ENCODE data around the gene HS3ST5.

HS3ST5 gene

DNA sequence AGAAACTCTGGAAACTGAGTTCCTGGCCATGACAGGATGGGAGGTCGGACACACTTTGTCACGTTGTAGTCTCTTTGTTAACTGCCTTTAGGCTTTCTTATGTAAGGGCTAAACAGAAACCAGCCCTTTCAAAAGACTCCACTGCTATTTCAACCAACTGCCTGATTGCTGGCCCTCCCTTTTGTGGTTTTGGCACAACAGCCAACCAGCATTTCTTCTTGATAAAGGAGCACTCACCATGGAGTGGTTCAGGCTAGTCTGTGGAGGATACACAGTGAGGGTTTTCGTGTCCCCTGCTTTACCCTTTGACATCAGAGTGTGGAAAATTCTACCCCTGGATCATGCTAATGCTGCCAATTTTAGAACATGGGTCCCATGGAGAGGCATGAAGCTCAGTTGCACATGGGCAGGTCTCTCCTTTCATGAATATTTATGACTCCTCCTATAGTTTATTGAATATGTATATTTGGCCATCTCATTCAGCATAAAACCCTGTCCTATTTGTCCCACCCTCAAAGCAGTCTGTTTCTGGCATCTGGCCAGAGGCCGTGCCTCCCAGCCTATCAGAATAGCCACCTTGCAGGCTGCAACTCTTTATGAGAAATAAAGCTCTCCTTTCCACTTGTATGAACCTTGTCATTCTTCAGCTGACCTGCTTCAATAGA lies 148.3 kb downstream of the HS3ST5 start:
- no peak for DNase-seq (ENCODE audit: low spot score)

DNA sequence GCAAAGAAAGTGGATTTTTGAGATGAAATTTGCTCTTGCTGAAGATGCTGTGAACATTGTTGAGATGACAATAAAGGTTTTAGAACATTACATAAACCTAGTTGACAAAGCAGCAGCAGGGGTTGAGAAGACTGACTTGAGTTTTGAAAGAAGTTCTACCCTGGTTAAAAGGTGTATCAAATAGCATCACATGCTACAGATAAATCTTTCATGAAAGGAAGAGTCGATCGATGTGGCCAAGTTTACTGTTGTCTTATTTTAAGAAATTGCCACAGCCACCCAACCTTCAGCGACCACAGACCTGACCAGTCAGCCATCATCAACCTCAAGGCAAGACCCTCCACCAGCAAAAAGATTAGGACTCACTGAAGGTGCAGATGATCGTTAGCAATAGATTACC lies 155.3 kb downstream of the HS3ST5 start:
- DNase-seq (ENCODE audit: low spot score): no peak

DNA sequence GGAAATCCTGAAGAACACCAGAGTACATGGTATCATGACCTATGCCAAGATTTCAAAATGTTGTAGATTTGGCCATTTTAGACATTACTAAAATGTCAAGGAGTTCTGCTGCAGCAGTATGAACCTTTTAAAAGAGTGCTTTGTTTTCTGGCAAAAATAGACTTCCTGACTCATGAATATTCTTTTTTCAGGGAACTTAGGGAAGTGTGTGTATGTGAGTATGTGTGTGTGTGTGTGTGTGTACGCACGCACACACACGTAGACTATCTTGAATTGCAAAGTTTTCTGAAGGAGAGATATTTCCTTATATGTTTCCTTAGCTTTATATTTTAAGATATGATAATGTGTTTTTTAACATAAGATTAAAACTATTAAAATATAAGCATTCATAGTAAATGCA lies 161.2 kb downstream of the HS3ST5 start:
- no peak for DNase-seq (ENCODE audit: low spot score)

DNA sequence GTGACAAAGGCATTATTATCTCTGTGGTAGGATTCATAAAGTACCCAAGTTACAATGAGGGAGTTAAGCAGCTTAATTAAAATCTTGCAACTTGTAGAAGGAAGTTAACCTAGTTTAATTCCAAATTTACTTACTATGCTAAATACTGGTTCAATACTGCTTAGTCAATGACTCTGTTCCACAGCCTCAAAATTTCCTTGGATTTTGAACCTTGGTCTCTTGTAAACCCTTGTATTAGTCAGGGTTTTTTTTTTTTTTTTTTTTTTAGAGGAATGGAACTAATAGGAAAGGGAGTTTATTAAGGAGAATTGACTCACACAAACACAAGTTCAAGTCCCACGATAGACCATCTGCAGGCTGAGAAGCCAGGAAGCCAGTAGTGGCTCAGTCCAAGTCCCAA lies 163.4 kb downstream of the HS3ST5 start:
- no peak for DNase-seq (ENCODE audit: low spot score)

DNA sequence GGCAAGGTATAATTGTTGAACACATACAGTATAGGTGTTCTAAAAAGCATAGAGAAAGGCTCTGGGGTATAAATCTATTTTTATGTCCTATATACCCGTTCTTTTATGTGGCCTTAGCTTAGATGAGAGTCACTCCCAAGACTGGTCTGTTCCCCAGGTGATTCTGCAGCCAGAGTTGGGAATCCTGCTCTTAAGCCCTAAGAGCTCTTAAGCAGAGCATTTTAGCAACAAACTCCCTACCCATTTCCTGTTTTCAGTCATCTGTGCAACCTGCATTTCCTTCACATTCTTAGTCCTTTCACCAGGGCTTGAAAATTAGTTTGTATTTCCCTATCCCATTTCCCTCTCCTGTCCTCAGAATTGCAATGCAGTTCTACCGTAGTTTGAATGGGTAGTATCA lies 166.1 kb downstream of the HS3ST5 start:
- DNase-seq (ENCODE audit: low spot score): no peak

DNA sequence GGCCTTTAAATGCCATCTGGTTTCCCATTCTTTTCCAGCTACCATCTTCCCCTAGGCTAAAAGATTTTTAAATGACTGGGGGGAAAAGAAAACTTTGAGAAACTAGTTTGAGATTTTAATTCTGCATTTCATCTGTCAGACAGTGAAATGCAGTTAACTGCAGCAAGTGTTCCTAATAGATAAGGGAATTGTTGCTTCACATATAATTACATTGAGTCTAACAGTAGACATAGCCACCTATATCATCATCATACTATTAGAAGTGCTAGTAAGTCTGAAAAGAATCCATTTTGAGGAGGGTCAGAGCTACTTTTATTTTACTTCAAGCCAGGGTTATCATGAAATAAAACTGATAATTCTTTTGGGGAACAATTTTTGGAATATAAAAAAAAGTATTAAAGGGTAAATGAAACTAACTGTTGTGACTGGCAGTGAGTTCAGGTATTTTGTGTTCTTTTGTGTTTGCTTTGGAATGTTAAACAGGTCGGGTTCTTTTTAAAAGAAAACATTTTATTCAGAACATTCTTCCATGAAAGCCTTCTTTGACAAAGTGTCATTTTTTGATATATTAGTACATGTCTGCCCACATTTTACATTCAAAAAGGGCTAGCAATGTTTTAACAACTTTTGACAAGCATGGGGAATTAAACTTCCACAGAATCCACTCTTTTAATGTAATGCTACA lies 170.1 kb downstream of the HS3ST5 start:
- DNase-seq (ENCODE audit: low spot score): no peak

DNA sequence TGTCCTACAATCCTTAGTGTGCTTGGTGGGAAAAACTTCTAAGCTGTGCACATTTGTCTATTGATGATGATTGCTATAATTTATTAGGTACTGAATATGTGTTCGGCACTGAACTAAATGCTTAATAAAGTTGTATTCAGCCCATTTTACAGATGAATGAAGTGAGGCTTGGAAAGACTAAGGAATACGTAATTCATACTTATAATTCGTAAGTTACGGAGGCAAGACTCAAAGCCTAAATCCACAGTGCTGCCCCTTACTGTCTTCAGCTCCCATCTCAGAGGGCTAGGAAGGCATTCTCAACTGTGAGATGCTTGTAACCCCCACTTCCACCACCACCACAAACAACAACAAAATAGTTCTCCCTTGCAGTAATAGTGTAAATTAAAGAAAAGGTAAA lies 171.3 kb downstream of the HS3ST5 start:
- no peak for DNase-seq (ENCODE audit: low spot score)

DNA sequence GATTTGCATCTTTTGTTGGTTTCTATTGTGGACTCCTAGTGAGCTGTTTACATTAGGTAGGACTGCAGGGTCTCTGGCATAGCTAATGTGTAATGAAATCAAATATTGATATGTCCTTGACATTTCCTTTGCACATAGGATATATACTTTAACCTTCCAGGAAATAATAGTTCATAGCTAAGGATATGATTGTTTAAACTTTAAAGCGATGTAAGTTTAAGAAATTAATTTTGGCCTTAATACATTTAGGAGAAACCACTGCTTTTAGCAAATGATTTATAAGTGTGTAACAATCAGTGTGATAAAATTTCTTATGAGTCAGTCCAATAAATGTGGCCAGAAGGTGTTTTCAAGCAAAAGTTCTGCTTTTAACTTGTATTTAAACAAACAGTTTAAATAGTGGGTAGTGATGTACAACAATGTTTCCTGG lies 171.8 kb downstream of the HS3ST5 start:
- no peak for DNase-seq (ENCODE audit: low spot score)

DNA sequence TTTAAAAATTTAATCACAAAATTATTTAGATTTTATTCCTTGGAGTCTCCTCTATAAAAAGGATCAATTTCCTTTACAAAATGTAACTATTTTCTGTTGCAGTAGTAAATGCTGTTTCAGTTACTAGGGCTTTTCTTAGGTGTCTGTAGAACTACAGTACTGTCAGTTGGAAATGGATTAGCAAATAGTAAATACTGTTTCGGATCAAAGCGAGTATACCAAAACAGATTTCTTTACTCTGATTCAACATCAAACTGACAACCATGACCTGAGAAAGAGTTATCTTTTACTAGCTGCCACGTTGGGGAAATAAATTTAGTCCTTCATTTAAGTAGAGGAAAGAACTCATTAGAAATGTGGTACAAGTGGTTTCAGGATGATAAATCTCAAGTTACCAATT lies 172.5 kb downstream of the HS3ST5 start:
- DNase-seq (ENCODE audit: low spot score): no peak

DNA sequence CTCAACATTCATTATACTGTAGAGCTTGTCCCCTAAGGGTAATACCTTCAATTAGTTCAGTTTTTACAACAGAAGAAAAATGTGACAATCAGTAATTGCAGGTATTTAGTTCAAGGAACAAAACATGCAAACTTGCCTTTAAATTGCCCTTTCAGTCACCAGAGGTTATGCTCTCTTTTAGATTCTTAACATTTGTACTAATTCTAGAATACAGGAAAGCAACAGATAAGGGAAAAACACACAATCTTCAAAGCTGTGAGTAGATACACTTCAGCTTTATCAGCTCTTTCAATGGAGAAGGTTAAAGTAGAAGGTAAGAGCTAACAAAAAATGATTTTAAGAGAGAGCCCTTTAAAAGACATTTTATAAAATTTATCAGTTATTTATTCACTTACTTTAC lies 173.1 kb downstream of the HS3ST5 start:
- no peak for DNase-seq (ENCODE audit: low spot score)

DNA sequence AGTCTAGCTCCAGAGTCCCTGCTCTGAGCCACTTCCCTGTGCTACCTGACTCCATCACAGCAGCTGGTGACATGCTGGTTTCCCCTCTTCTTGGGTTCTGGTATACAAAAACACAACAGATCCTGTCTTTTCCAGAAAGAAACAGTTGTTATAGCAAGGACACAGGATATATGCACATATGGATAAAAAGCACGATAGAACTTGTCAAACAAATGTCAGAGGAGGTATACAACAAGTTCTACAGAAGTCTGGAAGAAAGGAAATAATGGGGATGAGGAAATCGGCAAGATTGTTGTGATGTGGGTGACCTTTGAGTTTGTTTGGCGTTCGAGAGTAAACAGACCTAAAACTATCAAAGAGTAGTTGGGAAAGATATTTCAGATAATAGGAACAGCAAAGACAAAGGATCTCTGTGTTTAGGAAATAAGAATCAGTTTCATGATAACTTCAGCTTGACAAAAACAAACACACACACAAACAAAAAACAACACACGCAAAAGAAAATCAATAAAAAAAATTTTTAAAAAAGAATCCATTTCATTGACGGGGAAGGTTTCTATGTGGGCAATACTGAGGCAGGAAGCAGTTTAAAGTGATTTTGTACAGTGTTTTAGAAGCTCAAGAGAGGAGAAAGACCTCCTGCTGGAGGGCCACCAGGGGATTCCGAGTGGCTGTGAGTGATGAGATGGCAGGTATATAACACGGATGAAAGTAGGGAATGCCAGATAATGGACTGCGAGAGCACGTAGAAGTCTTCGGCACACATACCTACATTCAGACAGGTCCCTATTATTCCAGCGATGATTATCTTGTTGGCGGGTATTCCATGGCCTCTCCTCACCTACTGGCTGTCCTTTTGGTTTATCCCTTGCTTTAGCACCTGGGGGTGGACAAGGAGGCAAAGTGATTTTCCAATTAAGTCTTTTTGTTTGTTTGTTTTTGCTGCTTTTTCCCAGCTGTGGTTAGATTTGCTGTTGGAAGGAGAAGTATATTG lies 174.9 kb downstream of the HS3ST5 start:
- no peak for DNase-seq (ENCODE audit: low spot score)

DNA sequence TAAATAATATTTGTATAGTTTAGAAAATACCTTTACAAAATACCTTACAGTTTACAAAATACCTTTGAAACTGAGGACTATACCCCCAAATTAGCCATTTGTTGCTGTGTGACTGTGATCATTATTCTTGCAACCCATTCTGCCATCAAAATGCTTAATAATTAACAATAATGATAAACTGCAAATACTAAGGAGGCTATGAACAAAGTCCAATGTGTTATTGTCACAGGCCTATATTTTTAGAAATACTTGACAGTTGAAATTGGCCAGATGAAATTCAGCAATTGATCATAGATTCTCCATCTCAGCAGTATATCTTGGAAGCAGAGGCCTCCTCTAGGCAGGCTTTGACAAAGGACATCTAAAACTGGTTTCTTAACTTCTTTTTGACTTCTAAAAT lies 178.6 kb downstream of the HS3ST5 start:
- DNase-seq (ENCODE audit: low spot score): no peak

DNA sequence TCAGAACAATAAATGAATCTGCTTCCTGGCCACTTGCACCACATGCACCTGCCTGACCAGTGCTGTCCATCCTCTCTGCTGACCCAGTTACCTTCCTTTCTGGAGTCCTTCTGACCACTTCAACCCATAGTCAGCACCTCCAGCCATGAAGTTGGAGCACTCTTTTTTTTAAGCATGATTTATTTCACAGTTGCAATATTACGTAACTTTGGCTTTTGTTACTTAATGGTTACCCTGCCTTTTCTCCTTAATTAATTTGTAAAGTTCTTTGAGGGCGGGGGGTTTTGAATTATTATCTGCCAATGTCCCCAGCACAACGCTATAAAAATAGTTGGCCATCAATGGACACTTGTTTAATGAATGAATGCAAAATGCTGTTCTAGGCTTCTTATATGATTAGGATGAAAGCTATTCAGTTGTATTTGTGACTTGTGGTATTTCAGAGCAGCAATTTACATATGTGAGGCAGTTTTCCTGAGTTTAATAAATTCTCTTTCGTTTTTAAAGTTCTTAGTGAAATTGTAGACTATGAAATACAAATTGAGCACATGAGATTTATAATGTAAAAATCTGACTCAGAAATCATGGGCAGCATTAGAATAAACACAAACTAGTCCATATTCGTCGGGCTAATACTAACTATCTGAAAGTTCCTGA lies 180.0 kb downstream of the HS3ST5 start:
- DNase-seq (ENCODE audit: low spot score): no peak

DNA sequence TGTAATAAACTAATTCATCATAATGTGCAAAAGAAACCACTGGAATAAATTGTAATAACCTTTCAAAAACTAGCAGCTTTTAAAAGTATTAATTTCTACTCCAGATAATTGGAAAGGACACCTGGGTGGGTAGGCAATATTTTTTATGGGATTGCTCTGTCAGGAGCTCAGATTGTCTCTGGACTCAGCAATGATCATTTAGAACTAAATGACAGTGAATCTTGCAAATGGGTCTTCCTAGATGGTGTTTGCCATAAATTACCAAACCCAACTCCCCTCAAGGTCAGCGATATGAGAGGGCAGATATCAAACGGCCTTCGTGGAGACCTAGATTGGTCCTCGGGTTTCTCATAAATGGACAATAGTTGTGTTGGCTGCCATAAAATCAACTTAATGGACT lies 181.9 kb downstream of the HS3ST5 start:
- DNase-seq (ENCODE audit: low spot score): no peak

DNA sequence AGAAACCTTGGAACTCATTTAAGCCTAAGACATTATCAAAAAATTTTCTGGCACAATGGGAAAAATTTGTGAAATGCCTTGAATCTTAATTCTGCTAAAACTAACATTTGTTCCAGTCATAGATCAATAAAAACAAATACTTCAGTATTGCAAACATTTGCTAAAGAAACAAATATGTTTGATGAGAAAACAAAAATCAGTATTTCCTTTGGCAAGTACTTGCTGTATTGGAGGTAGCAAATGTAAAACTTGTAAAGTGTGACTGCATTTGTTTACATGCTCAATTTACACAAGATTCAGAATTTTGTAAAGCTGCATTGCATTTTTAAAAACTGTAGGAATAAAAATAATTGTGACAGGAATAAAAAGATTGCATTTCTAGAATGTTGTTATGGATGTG lies 183.1 kb downstream of the HS3ST5 start:
- DNase-seq (ENCODE audit: low spot score): no peak

DNA sequence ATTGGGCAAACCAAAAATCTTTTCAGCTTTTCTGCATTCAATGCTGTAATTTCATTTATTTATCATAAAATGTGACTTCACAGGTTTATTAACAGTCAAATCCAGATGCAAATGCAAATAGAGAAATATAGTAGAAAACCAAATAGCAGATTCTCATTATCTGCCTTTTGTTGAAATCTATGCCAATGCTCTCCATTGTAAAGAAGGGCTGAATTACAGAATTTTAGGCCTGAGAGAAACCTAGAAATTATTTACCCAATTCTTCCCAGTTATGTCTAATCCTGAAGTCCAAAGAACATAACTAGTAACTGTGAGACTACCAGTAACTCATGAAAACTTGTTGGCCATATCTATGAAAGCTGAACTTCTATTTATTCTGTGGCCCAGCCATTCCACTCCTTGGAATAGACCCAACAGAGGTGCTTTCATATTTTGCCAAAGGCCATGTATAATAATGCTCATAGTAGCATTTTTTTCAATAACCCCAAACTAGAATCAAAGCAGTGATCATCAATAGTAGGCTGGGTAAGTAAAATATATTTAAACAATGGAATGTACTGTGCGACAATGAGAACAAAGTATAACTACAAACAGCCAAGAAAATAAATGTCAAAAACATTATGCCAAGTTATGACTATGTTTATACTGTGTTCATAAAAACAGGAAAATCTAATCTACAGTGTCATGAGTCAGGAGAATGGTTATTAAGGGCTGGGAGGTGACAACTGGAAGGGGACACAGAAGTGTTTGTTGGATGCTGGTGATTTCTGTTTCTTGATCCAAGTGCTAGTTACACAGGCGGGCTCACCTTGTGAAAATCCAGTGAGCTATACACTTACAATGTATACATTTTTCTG lies 183.8 kb downstream of the HS3ST5 start:
- DNase-seq (ENCODE audit: low spot score): no peak

DNA sequence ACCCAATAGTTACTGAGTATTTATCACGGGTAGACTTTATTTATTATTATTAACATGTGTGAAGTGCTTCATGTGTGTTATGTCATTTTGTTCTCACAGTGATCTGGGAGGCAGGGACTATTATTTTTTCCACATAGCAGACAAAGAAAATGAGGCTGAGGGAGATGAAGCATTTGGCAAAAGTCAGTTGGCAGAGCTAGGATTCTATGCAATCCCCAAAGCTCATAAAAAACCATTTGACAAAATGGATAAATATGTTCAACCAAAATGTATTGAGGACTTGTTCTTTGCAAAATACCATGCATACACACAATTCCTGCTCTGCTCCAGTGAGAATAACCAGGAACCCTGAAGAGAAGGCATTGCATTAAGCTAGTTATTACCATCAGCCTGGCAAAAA lies 184.4 kb downstream of the HS3ST5 start:
- no peak for DNase-seq (ENCODE audit: low spot score)

DNA sequence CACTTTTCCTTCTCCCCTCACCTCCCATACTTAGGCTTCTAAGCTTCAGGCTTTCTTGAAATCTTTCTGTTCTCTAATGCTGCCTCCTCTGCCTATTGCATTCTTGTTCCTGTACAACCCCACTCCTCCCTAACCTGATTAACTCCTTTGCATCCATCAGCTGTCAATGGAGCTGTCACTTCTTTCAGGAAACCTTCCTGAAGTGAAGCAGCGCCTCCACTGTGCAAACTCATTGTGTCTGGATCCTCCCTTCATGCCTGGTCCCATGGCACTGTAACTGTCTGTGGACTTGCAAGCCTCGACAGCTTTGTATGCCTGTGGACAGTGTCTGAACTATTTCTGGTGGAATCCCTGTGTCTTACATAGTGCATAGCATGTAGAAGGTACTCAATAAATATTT lies 185.0 kb downstream of the HS3ST5 start:
- DNase-seq (ENCODE audit: low spot score): no peak

DNA sequence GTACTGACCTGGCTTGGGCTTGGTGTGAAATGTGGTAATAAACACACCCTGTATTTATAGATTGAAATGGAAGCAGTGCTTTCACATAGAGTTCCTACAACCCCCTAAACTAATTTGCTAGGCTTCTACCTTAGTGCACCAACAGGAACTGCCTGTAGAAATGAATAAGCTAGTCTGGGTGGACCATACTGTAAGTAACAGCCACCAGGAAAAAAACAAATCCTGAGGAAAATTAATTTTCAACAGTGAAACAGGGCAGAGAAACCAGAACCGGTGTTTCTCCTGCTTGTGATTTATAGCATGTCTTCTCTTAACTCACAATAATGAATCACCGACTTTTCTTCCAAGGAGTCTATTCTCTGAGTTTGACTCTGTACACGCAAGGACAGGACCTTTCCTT lies 187.1 kb downstream of the HS3ST5 start:
- DNase-seq (ENCODE audit: low spot score): no peak

DNA sequence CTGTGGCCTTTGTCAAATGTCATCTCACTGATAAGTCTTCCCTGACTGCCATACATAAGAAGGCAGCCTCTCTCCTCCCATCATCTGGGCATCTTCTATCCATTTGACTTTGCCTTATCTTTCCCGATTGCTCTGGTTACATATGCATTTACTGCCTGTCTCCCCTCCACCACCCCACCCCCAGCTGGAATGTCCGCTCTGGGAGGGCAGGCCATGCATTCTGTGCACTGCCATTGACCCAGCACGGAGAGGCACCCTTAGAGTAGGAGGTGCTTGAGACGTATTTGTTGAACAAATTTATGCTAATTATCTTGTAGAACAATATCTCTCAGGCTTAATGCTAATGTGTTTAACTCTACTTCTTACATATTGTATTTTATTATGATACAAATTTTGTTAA lies 188.0 kb downstream of the HS3ST5 start:
- no peak for DNase-seq (ENCODE audit: low spot score)

DNA sequence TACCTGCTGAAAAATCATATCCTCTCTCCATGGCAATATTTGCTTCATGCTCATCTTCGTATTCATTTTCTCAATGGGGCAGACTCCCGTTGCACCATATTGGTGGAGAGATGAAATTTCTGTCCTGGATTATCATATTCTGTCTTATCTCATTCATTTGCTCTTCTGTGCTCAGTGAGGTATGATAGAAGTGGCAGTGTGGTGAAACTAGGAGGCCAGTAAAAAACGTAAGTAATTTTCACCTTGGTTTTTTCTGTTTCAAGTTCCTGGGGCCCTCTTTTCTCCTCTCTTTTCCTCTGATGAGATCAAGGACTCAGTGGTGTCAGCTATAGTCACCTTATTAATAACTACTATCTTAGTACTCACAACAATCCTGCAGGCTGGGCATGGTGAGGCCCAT lies 189.4 kb downstream of the HS3ST5 start:
- DNase-seq (ENCODE audit: low spot score): no peak
